ENCODE measurements around the gene NBEAL2.
"Not testable (repeated sequence)": the region's sequence is repeated elsewhere in the genome, so short reads cannot be mapped to it uniquely, and the experiment has no call there.

NBEAL2 gene

DNA sequence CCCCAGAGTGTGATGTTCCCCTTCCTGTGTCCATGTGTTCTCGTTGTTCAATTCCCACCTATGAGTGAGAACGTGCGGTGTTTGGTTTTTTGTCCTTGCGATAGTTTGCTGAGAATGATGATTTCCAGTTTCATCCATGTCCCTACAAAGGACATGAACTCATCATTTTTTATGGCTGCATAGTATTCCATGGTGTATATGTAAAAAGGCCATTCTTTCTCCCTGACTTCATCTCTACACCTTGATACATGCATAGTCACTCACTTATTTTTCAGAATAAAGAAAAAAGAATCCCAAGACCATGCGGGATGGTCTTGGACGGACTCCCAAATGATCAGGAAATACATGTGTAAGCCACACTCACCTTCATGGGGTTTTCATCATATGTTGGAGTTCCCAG lies 57.8 kb downstream of the NBEAL2 start:
- not testable (repeated sequence) for DNase-seq (ENCODE audit: low read depth in 2 of 2)

DNA sequence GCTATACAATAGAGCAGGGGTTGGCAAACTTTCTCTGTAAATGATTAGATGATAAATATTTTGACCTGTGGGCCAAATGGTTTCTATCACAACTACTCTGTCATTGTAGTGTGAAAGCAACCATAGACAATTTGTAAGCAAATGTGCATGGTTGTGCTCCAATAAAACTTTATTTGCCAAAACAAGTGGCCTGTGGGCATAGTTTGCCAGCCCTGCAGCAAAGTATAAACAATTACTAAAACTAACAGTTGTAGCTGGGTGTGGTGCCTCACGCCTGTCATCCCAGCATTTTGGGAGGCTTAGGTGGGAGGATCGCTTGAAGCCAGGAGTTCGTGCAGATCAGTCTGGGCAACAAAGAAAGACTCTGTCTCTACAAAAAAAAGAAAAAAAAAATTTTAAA lies 61.6 kb downstream of the NBEAL2 start:
- no peak for DNase-seq (ENCODE audit: low read depth in 2 of 2)

- no peak for DNase-seq (ENCODE audit: low read depth in 2 of 2)
These were observed 62.8 kb downstream of the NBEAL2 start for GRCh38 chr3:47042231-47042791.

- no peak for DNase-seq (ENCODE audit: low read depth in 2 of 2)
These were observed 67.6 kb downstream of the NBEAL2 start for GRCh38 chr3:47047069-47047468.

DNA sequence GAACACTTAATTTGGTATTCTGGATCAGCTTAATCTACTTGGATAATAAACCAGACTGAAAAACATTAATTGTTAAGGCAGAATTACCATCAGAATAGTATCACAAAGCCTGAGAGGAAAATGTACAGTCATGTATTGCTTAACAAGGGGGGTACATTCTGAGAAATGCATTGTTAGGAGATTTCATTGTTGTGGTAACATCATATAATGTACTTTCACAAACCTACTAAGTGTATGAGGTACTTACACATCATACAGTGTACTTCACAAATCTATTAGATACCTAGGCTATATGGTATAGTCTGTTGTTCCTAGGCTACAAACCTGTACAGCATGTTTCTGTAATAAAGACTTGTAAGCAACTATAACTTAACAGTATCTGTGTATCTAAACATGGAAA lies 68.2 kb downstream of the NBEAL2 start:
- no peak for DNase-seq (ENCODE audit: low read depth in 2 of 2)

DNA sequence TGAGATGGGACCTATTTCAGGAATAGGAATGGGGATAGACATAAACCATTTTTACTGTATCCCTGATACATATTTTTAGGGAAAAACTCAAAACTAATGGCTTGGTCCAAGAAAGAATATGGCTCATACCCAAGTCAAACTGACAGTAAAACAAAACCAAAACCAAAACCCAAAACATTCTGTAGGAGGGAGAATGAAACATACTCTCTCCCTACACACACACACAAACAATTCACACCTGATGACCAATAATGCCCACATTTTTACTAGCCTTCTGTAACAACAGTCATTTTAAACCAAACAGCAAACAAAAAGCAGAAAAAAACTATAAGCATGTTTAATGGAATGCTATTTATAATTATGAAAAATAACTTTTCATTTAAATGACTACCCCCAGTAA lies 74.9 kb downstream of the NBEAL2 start:
- DNase-seq (ENCODE audit: low read depth in 2 of 2), result no peak

- DNase-seq (ENCODE audit: low read depth in 2 of 2), result no peak
These were observed 77.2 kb downstream of the NBEAL2 start for GRCh38 chr3:47056705-47057104.

GRCh38 chr3:47057212-47057671 lies 77.8 kb downstream of the NBEAL2 start:
- DNase-seq (ENCODE audit: low read depth in 2 of 2), result peak; percentile 37 to 38

Measured in stimulated activated CD4-positive, alpha-beta T cell treated with anti-CD3 and anti-CD28 coated beads, Interleukin-15, amount 100 ng/mL, for 48 hours (primary cell).